Mammary epithelial cell (primary cell): ENCODE results near the gene PAK5.

Source experiments
- EZH2 ChIP-seq: IDR thresholded peaks from 2 replicates; pipeline ENCODE4 v1.6.1; 2012; ENCODE audit warnings: low read length, inconsistent platforms, borderline replicate concordance
- TF ChIP-seq, protein P1 (sequence below), 2 donors: IDR thresholded peaks in 1 of 2; conservative IDR thresholded peaks in 1 of 2; 2 replicates each; pipeline ENCODE4 v1.5.1; 2011 to 2012; ENCODE audit warnings: inconsistent platforms in 2 of 2, low read length in 2 of 2, mild to moderate bottlenecking in 2 of 2, control low read depth in 1 of 2, low read depth in 1 of 2; ENCODE audit not compliant: insufficient read depth in 1 of 2; ENCODE audit errors: extremely low read depth in 1 of 2

DNA sequence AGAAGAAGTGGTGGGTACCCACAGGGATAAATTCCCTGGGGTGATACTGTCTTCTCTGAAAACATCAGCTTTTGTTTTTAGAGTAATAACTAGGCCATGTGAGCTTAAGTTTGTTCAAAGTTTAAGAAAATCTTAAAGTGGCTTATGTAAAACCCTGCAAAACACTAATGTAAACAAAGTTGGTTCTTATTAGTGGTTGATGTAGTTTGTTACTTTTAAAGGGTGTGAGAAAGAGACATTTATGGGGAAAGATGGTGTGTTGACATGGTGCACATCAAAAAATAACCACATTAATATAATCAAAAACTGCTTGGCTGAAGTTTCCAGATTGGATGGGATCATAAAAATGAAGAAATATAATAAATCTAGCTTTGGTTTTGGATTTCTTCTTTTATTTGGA is 204.5 kb downstream of the PAK5 start:
- TF ChIP-seq, protein P1, sequence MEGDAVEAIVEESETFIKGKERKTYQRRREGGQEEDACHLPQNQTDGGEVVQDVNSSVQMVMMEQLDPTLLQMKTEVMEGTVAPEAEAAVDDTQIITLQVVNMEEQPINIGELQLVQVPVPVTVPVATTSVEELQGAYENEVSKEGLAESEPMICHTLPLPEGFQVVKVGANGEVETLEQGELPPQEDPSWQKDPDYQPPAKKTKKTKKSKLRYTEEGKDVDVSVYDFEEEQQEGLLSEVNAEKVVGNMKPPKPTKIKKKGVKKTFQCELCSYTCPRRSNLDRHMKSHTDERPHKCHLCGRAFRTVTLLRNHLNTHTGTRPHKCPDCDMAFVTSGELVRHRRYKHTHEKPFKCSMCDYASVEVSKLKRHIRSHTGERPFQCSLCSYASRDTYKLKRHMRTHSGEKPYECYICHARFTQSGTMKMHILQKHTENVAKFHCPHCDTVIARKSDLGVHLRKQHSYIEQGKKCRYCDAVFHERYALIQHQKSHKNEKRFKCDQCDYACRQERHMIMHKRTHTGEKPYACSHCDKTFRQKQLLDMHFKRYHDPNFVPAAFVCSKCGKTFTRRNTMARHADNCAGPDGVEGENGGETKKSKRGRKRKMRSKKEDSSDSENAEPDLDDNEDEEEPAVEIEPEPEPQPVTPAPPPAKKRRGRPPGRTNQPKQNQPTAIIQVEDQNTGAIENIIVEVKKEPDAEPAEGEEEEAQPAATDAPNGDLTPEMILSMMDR (conservative IDR thresholded peaks at IDR 0.05 in 1 of 2, IDR thresholded peaks at IDR 0.05 in 1 of 2; ENCODE audit: extremely low read depth in 1 of 2, insufficient read depth in 1 of 2, low read depth in 1 of 2, low read length in 2 of 2), result no peak
- no peak for TF ChIP-seq EZH2
